Body of pancreas (tissue), 4 donors: ENCODE data around the gene AMY1B.
"Not testable (repeated sequence)": the region's sequence is repeated elsewhere in the genome, so short reads cannot be mapped to it uniquely, and the experiment has no call there.

ENCODE experiments used
- POLR2A ChIP-seq, 3 donors: fragments of 450-650 bp; IDR thresholded peaks; one replicate each; pipeline ENCODE4 v1.6.1; 2016; ENCODE audit warnings: antibody characterized with exemption in 3 of 3, mild to moderate bottlenecking in 2 of 3
- TF ChIP-seq, protein P1 (sequence below), 7 experiments: fragments of 450-650 bp in 4 of 7; fragments of 200-600 bp in 3 of 7; sonication (generic) in 3 of 7; IDR thresholded peaks; one replicate each; pipeline ENCODE4 v1.5.1; 2016 to 2019; ENCODE audit warnings: antibody characterized with exemption in 7 of 7

DNA sequence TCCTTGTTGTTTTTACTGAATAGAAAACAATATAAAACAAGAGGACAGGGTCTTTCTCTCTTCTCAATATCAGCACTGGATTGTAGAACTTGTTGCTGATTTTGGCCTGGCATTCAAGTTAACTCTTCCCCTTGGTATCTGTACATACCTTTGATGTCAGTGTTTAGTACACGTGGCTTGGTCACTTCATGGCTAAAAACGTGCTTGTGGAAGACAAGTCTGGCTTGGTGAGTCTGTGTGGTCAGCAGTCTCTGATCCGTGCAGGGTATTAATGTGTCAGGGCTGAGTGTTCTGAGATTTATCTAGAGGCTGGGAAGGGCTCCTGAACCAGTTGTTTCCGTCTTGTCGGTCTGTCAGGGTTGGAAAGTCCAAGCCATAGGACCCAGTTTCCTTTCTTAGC is 40.5 kb downstream of the AMY1B start, which contains the start of gene AMY1A:
- TF ChIP-seq POLR2A (IDR thresholded peaks at IDR 0.05) = not testable (repeated sequence)
- TF ChIP-seq, protein P1, sequence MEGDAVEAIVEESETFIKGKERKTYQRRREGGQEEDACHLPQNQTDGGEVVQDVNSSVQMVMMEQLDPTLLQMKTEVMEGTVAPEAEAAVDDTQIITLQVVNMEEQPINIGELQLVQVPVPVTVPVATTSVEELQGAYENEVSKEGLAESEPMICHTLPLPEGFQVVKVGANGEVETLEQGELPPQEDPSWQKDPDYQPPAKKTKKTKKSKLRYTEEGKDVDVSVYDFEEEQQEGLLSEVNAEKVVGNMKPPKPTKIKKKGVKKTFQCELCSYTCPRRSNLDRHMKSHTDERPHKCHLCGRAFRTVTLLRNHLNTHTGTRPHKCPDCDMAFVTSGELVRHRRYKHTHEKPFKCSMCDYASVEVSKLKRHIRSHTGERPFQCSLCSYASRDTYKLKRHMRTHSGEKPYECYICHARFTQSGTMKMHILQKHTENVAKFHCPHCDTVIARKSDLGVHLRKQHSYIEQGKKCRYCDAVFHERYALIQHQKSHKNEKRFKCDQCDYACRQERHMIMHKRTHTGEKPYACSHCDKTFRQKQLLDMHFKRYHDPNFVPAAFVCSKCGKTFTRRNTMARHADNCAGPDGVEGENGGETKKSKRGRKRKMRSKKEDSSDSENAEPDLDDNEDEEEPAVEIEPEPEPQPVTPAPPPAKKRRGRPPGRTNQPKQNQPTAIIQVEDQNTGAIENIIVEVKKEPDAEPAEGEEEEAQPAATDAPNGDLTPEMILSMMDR (IDR thresholded peaks at IDR 0.05) = not testable (repeated sequence)
